Fibroblast of pulmonary artery (primary cell): ENCODE measurements around the gene PABPN1.

Experiments used
- DNase-seq: peaks from one replicate; pipeline ENCODE4 v3.0.0-alpha.2; 2010; ENCODE audit warnings: low read depth
- H3K4me3 ChIP-seq: replicated peaks from 2 replicates; pipeline ENCODE4 v1.5.1; 2011; ENCODE audit warnings: low read depth, mild to moderate bottlenecking, control low read depth, low read length, moderate library complexity
- CTCF ChIP-seq: IDR thresholded peaks from 2 replicates; pipeline ENCODE4 v1.5.1; 2011; ENCODE audit warnings: mild to moderate bottlenecking, control low read depth, low read length, inconsistent platforms; ENCODE audit errors: missing control alignments

The PABPN1 gene

GRCh38 chr14:23358042-23358441 lies 36.8 kb downstream of the PABPN1 start:
- no peak overlapping the region for H3K4me3 ChIP-seq
- DNase-seq: no peak
- TF ChIP-seq CTCF: no peak

GRCh38 chr14:23358553-23359166 lies 37.4 kb downstream of the PABPN1 start:
- TF ChIP-seq CTCF: no peak
- DNase-seq: no peak
- H3K4me3 ChIP-seq: no peak overlapping the region

- no peak for DNase-seq
- no peak overlapping the region for H3K4me3 ChIP-seq
- no peak for TF ChIP-seq CTCF
Measured at GRCh38 chr14:23359167-23359626, 37.9 kb downstream of the PABPN1 start.

- no peak for DNase-seq
- no peak overlapping the region for H3K4me3 ChIP-seq
- no peak for TF ChIP-seq CTCF
Measured at GRCh38 chr14:23359722-23360447, 38.6 kb downstream of the PABPN1 start.

- DNase-seq: no peak
- no peak overlapping the region for H3K4me3 ChIP-seq
- no peak for TF ChIP-seq CTCF
Measured at GRCh38 chr14:23360496-23360895, 39.2 kb downstream of the PABPN1 start.

- H3K4me3 ChIP-seq: no peak overlapping the region
- TF ChIP-seq CTCF: no peak
- DNase-seq: peak; percentile 46
Measured at GRCh38 chr14:23361320-23361719, 40.1 kb downstream of the PABPN1 start.
